CD8-positive, alpha-beta memory T cell (primary cell): ENCODE measurements around the gene DCLK2. TPM values are rescaled to one million over a fixed set of nuclear protein-coding genes. Genes with fewer than 3 reads are reported as not detected.

ENCODE experiments used
- CTCF ChIA-PET: fragments of 350-600 bp; sonication (Branson Sonifier 250); formaldehyde crosslinking; loops from one replicate; lab custom pipeline; 2021; ENCODE audit warnings: antibody characterized with exemption; lab: Charles Lee
- POLR2A ChIA-PET: fragments of 350-600 bp; sonication (Branson Sonifier 250); formaldehyde crosslinking; loops from one replicate; lab custom pipeline; 2021; ENCODE audit warnings: antibody characterized with exemption; lab: Charles Lee
- DNase-seq, 5 donors: peaks; one replicate each; pipeline versions ENCODE4 v3.0.0 to v3.0.0-alpha.2; 2020 to 2022; ENCODE audit warnings: mixed read lengths in 1 of 5
- H3K27ac ChIP-seq: one replicate; pipeline ENCODE4 v1.7.0; 2013; ENCODE audit warnings: low read depth, mild to moderate bottlenecking, low read length, moderate library complexity
- H3K27me3 ChIP-seq: 2 replicates; pipeline ENCODE4 v1.7.0; 2013; ENCODE audit warnings: low read length, mild to moderate bottlenecking; ENCODE audit not compliant: insufficient read depth, poor library complexity, severe bottlenecking
- H3K36me3 ChIP-seq: 2 replicates; pipeline ENCODE4 v1.7.0; 2013; ENCODE audit warnings: mild to moderate bottlenecking, low read length, moderate library complexity; ENCODE audit not compliant: insufficient read depth
- H3K4me1 ChIP-seq: 2 replicates; pipeline ENCODE4 v1.7.0; 2013; ENCODE audit warnings: mild to moderate bottlenecking, low read length, moderate library complexity; ENCODE audit not compliant: insufficient read depth
- H3K4me3 ChIP-seq: 2 replicates; pipeline ENCODE4 v1.7.0; 2013; ENCODE audit warnings: mild to moderate bottlenecking, low read length
- H3K9me3 ChIP-seq: 2 replicates; pipeline ENCODE4 v1.7.0; 2013; ENCODE audit warnings: mild to moderate bottlenecking, low read length
- H3K27ac Mint-ChIP-seq, 8 donors: one replicate each; pipeline ENCODE4 v1.8.0; 2020 to 2021; ENCODE audit warnings: mixed read lengths in 8 of 8, mild to moderate bottlenecking in 6 of 8, inconsistent platforms in 3 of 8, moderate library complexity in 3 of 8
- H3K27me3 Mint-ChIP-seq, 2 donors: one replicate each; pipeline ENCODE4 v1.8.0; 2020 to 2021; ENCODE audit warnings: mixed read lengths in 2 of 2, mild to moderate bottlenecking in 1 of 2, moderate library complexity in 1 of 2
- H3K36me3 Mint-ChIP-seq, 3 donors: one replicate each; pipeline ENCODE4 v1.8.0; 2020 to 2021; ENCODE audit warnings: mixed read lengths in 3 of 3, inconsistent platforms in 1 of 3, mild to moderate bottlenecking in 1 of 3
- H3K4me1 Mint-ChIP-seq, 3 donors: one replicate each; pipeline ENCODE4 v1.8.0; 2020 to 2021; ENCODE audit warnings: mixed read lengths in 3 of 3, inconsistent platforms in 1 of 3, mild to moderate bottlenecking in 1 of 3
- H3K4me3 Mint-ChIP-seq, 7 donors: one replicate each; pipeline ENCODE4 v1.8.0; 2020 to 2021; ENCODE audit warnings: mixed read lengths in 7 of 7, mild to moderate bottlenecking in 6 of 7, moderate library complexity in 4 of 7, inconsistent platforms in 2 of 7
- H3K9me3 Mint-ChIP-seq, 5 donors: one replicate each; pipeline ENCODE4 v1.8.0; 2020 to 2022; ENCODE audit warnings: mixed read lengths in 5 of 5, mild to moderate bottlenecking in 3 of 5, moderate library complexity in 2 of 5, inconsistent platforms in 1 of 5
- polyA plus RNA-seq: library from polyadenylated mRNA; unstranded; fragments of 300-500 nt; fragmentation: Illumina TruSeq; gene quantifications from one replicate; pipeline ENCODE4 v1.2.3, GENCODE V29; 2021
- total RNA-seq, 2 experiments: library from RNA; stranded (reverse); gene quantifications; one replicate each; pipeline ENCODE4 v1.2.3, GENCODE V29; 2021

Gene DCLK2
- total and polyA plus RNA-seq, 3 experiments from 2014 or later: not detected

DNA sequence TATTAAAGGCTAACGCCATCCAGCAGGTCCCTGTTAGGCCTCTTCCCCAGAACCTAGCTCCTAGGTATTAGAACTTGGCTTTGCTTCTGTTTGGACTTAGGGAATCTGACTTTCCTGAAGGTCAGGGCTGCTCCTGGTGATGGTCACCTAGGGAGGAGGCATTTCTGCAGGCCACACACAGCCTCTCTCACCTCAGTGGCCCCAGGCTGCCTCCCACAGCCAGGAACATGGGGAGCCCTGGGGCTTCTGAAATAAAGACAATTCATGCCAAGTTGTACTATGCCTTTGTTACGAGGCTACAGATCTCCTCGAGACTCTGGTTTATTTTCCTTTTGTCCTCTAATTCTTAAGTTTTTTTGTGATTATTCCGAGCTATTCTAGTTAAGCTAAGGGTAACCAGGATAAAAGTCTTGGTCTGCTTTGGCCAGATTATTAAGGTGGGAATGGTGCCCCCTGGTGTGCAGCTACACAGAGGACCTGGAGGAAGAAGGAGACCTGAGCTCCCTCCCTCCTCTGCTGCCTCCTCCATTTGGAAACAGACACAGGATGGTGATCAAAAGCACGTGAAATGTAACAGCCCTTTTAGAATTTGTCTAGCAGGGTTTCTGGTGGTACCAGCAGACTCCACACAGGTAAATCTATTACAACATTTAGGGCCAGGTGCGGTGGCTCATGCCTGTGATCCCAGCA is 131.0 kb downstream of the DCLK2 start:
- peaks cover 0 to 12% of the 10 kb centered on the region in 2 donors for H3K27me3 Mint-ChIP-seq
- no peak overlapping the region for H3K27ac Mint-ChIP-seq
- Histone ChIP-seq H3K27me3 (no peaks in the 10 kb centered on the region), H3K27ac (no peak overlapping the region), H3K4me3 (no peak overlapping the region), H3K36me3 (no peaks in the 10 kb centered on the region), H3K9me3 (no peaks in the 10 kb centered on the region), H3K4me1 (no peaks in the 10 kb centered on the region)
- CTCF ChIA-PET: interaction anchor here (1.8 kb wide), 1 partner anchor 9 kb away, joined by 5 read pairs; no protein-coding TSS in a partner anchor
- POLR2A ChIA-PET: no interaction called here
- no peak overlapping the region for H3K4me3 Mint-ChIP-seq
- DNase-seq: no peak
- H3K4me1 Mint-ChIP-seq: no peaks in the 10 kb centered on the region
- H3K36me3 Mint-ChIP-seq: no peaks in the 10 kb centered on the region
- no peaks in the 10 kb centered on the region for H3K9me3 Mint-ChIP-seq

- H3K36me3 Mint-ChIP-seq: no peaks in the 10 kb centered on the region
- Histone ChIP-seq H3K4me1 (no peaks in the 10 kb centered on the region), H3K27ac (no peak overlapping the region), H3K9me3 (no peaks in the 10 kb centered on the region), H3K27me3 (no peaks in the 10 kb centered on the region), H3K4me3 (no peak overlapping the region), H3K36me3 (no peaks in the 10 kb centered on the region)
- no peaks in the 10 kb centered on the region for H3K9me3 Mint-ChIP-seq
- H3K4me1 Mint-ChIP-seq: no peaks in the 10 kb centered on the region
- ChIA-PET CTCF (no interaction called here), POLR2A (no interaction called here)
- no peak overlapping the region for H3K27ac Mint-ChIP-seq
- H3K4me3 Mint-ChIP-seq: no peak overlapping the region
- DNase-seq: no peak
- H3K27me3 Mint-ChIP-seq: peaks cover 0 to 12% of the 10 kb centered on the region in 2 donors
Measured at GRCh38 chr4:150211016-150211415, 132.8 kb downstream of the DCLK2 start.

GRCh38 chr4:150211799-150212445 is 133.7 kb downstream of the DCLK2 start:
- POLR2A ChIA-PET: no interaction called here
- H3K9me3 Mint-ChIP-seq: no peaks in the 10 kb centered on the region
- no peaks in the 10 kb centered on the region for H3K4me1 Mint-ChIP-seq
- H3K4me1 ChIP-seq: no peaks in the 10 kb centered on the region
- no peak overlapping the region for H3K4me3 ChIP-seq
- H3K4me3 Mint-ChIP-seq: no peak overlapping the region
- no peaks in the 10 kb centered on the region for H3K36me3 ChIP-seq
- H3K27me3 Mint-ChIP-seq: peaks cover 0 to 12% of the 10 kb centered on the region in 2 donors
- DNase-seq: no peak
- no peaks in the 10 kb centered on the region for H3K36me3 Mint-ChIP-seq
- no peaks in the 10 kb centered on the region for H3K9me3 ChIP-seq
- no peaks in the 10 kb centered on the region for H3K27me3 ChIP-seq
- H3K27ac Mint-ChIP-seq: no peak overlapping the region
- no peak overlapping the region for H3K27ac ChIP-seq
- CTCF ChIA-PET: no interaction called here

DNA sequence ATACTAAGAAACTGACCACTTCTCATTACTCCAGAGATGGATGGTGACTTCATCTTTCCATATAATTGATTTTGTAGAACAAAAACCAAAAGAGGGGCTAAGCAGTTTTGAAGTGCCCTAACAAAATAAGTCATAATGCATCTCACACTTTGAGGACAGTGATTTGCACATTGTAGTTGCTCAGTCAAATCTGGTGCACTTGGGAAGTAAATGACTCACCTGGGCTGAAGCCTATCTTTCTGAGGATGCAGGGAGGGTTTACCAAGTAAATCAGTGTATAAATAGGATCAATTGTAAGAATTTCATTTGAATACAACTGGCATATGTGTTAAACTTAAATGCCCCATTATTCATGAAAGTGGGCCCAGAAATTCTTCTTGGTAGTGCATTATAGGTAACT is 134.2 kb downstream of the DCLK2 start:
- no peak overlapping the region for H3K27ac ChIP-seq
- H3K36me3 Mint-ChIP-seq: no peaks in the 10 kb centered on the region
- H3K27ac Mint-ChIP-seq: no peak overlapping the region
- H3K4me3 Mint-ChIP-seq: no peak overlapping the region
- no peaks in the 10 kb centered on the region for H3K4me1 Mint-ChIP-seq
- no peaks in the 10 kb centered on the region for H3K4me1 ChIP-seq
- POLR2A ChIA-PET: no interaction called here
- H3K27me3 Mint-ChIP-seq: peaks cover 0 to 12% of the 10 kb centered on the region in 2 donors
- CTCF ChIA-PET: no interaction called here
- no peaks in the 10 kb centered on the region for H3K9me3 ChIP-seq
- H3K27me3 ChIP-seq: no peaks in the 10 kb centered on the region
- H3K36me3 ChIP-seq: no peaks in the 10 kb centered on the region
- no peaks in the 10 kb centered on the region for H3K9me3 Mint-ChIP-seq
- H3K4me3 ChIP-seq: no peak overlapping the region
- no peak for DNase-seq

- CTCF ChIA-PET: no interaction called here
- Histone ChIP-seq H3K36me3 (no peaks in the 10 kb centered on the region), H3K27me3 (no peaks in the 10 kb centered on the region), H3K4me3 (no peak overlapping the region), H3K9me3 (no peaks in the 10 kb centered on the region), H3K4me1 (no peaks in the 10 kb centered on the region), H3K27ac (no peak overlapping the region)
- Mint-ChIP-seq H3K27ac (no peak overlapping the region), H3K9me3 (no peaks in the 10 kb centered on the region), H3K4me1 (no peaks in the 10 kb centered on the region), H3K27me3 (peaks cover 0 to 12% of the 10 kb centered on the region in 2 donors), H3K36me3 (no peaks in the 10 kb centered on the region), H3K4me3 (no peak overlapping the region)
- no peak for DNase-seq
- POLR2A ChIA-PET: no interaction called here
Measured at GRCh38 chr4:150212927-150213326, 134.7 kb downstream of the DCLK2 start.

DNA sequence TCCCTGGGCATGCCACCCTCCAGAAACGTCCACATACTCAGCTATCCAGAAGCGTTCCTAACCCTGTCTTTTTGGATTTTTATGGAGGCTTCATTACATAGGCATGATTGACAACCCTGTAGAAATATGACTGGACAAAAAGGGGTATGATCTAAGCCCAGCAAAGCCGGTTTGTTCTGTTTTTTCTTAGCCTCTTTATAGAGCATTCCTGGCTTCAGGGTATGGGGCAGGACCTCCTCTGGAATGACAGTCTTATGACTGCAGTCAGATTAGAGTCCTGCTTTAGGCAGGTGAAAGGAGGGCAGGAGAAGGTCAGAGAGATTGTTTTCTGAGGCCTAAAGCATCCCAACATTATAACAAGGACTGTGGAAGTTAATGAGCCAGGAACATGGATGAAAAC is 137.4 kb downstream of the DCLK2 start:
- Histone ChIP-seq H3K27ac (no peak overlapping the region), H3K36me3 (no peaks in the 10 kb centered on the region), H3K27me3 (no peaks in the 10 kb centered on the region), H3K9me3 (no peaks in the 10 kb centered on the region), H3K4me1 (no peaks in the 10 kb centered on the region), H3K4me3 (no peak overlapping the region)
- ChIA-PET CTCF (no interaction called here), POLR2A (no interaction called here)
- Mint-ChIP-seq H3K27me3 (peaks cover 2 to 9% of the 10 kb centered on the region in 2 donors), H3K27ac (no peak overlapping the region), H3K9me3 (no peaks in the 10 kb centered on the region), H3K4me3 (no peak overlapping the region), H3K4me1 (no peaks in the 10 kb centered on the region), H3K36me3 (no peaks in the 10 kb centered on the region)
- no peak for DNase-seq

DNA sequence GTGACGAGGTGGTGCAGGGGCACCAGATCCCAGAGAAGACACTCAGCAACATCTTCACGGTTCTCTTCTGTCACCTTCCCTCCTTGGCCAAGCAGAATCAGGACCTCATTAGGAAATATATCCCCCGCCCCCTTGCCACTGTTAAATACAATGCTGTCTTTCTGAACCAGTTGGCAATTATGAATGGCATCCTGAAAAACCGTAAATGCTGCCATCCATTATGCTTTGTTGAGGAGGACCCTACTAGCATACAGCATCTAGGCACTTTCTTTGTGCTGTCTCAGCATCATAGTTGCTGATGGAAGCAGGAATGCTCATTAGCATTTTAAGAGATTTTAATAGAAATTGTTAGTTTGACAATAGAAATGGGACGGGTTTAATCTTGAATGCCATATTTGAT is 138.5 kb downstream of the DCLK2 start:
- no peaks in the 10 kb centered on the region for H3K4me1 Mint-ChIP-seq
- DNase-seq: no peak
- Histone ChIP-seq H3K27ac (no peak overlapping the region), H3K4me1 (no peaks in the 10 kb centered on the region), H3K36me3 (no peaks in the 10 kb centered on the region), H3K27me3 (no peaks in the 10 kb centered on the region), H3K4me3 (no peak overlapping the region), H3K9me3 (no peaks in the 10 kb centered on the region)
- ChIA-PET POLR2A (no interaction called here), CTCF (no interaction called here)
- H3K4me3 Mint-ChIP-seq: no peak overlapping the region
- peaks cover 2 to 4% of the 10 kb centered on the region in 2 donors for H3K27me3 Mint-ChIP-seq
- H3K36me3 Mint-ChIP-seq: no peaks in the 10 kb centered on the region
- H3K27ac Mint-ChIP-seq: no peak overlapping the region
- H3K9me3 Mint-ChIP-seq: no peaks in the 10 kb centered on the region

- Mint-ChIP-seq H3K9me3 (no peaks in the 10 kb centered on the region), H3K27me3 (peaks cover 2 to 3% of the 10 kb centered on the region in 2 donors), H3K4me1 (no peaks in the 10 kb centered on the region), H3K4me3 (no peak overlapping the region), H3K27ac (no peak overlapping the region), H3K36me3 (no peaks in the 10 kb centered on the region)
- no peak overlapping the region for H3K27ac ChIP-seq
- no peak for DNase-seq
- H3K4me1 ChIP-seq: no peaks in the 10 kb centered on the region
- H3K4me3 ChIP-seq: no peak overlapping the region
- POLR2A ChIA-PET: no interaction called here
- no peaks in the 10 kb centered on the region for H3K27me3 ChIP-seq
- H3K9me3 ChIP-seq: no peaks in the 10 kb centered on the region
- CTCF ChIA-PET: no interaction called here
- H3K36me3 ChIP-seq: no peaks in the 10 kb centered on the region
Measured at GRCh38 chr4:150217192-150217591, 138.9 kb downstream of the DCLK2 start.
